ENCODE results near the gene SPOP.

DNA sequence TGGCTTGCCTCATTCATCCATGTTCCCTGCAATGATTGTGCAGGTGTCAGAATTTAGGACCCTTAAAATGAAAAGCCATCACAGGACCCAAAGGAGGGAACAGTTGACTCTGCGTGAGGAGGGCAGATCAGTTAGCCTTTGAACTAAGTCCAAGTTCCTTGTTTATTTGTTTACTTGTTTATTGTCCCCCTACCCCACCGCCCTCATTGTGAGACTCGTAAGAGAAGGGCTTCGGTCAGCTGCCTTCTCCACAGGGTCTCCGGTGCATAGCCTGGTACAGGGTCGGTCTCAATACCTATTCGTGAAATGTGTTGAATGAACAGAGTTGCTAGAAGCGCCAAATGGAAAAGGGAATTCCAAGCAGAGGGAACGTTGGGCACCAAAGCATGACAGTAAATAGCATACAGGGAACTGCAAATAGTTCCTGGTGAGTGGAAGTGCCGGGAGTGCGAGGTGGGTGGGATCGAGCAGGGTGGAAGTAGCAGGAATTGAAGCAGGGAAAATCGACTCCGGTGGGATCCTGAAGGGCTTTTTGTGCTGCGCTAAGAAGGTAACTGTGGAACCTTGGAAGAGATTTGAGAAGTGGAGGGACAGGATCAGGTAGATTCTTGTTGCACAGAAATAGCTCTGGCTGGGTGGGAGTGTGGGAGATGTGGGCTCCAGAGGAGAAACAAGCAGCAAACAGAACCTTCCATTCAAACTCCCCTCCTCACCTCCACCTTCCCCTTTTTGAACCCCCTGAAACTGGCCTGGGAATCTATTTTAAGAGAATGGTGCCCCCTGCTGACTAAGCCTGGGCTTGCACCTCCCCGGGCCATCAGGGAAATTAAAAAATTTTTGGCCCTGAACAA, 17.2 kb upstream of the SPOP start:
- TF ChIP-seq ZFP69B (tag by site-specific recombination; IDR thresholded peaks at IDR 0.05) (no peak), ZNF776 (tag by site-specific recombination; IDR thresholded peaks at IDR 0.05; ENCODE audit: borderline replicate concordance) (no peak), ZNF423 (tag by site-specific recombination; IDR thresholded peaks at IDR 0.05) (no peak), ZNF629 (tag by site-specific recombination; IDR thresholded peaks at IDR 0.05) (no peak), ZNF239 (tag by site-specific recombination; IDR thresholded peaks at IDR 0.05) (no peak)
- TF ChIP-seq, protein P1, sequence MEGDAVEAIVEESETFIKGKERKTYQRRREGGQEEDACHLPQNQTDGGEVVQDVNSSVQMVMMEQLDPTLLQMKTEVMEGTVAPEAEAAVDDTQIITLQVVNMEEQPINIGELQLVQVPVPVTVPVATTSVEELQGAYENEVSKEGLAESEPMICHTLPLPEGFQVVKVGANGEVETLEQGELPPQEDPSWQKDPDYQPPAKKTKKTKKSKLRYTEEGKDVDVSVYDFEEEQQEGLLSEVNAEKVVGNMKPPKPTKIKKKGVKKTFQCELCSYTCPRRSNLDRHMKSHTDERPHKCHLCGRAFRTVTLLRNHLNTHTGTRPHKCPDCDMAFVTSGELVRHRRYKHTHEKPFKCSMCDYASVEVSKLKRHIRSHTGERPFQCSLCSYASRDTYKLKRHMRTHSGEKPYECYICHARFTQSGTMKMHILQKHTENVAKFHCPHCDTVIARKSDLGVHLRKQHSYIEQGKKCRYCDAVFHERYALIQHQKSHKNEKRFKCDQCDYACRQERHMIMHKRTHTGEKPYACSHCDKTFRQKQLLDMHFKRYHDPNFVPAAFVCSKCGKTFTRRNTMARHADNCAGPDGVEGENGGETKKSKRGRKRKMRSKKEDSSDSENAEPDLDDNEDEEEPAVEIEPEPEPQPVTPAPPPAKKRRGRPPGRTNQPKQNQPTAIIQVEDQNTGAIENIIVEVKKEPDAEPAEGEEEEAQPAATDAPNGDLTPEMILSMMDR (tag by site-specific recombination; IDR thresholded peaks at IDR 0.05): peak; percentile 48
- TF ChIP-seq, protein P2, sequence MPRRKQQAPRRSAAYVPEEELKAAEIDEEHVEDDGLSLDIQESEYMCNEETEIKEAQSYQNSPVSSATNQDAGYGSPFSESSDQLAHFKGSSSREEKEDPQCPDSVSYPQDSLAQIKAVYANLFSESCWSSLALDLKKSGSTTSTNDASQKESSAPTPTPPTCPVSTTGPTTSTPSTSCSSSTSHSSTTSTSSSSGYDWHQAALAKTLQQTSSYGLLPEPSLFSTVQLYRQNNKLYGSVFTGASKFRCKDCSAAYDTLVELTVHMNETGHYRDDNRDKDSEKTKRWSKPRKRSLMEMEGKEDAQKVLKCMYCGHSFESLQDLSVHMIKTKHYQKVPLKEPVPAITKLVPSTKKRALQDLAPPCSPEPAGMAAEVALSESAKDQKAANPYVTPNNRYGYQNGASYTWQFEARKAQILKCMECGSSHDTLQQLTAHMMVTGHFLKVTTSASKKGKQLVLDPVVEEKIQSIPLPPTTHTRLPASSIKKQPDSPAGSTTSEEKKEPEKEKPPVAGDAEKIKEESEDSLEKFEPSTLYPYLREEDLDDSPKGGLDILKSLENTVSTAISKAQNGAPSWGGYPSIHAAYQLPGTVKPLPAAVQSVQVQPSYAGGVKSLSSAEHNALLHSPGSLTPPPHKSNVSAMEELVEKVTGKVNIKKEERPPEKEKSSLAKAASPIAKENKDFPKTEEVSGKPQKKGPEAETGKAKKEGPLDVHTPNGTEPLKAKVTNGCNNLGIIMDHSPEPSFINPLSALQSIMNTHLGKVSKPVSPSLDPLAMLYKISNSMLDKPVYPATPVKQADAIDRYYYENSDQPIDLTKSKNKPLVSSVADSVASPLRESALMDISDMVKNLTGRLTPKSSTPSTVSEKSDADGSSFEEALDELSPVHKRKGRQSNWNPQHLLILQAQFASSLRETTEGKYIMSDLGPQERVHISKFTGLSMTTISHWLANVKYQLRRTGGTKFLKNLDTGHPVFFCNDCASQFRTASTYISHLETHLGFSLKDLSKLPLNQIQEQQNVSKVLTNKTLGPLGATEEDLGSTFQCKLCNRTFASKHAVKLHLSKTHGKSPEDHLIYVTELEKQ (tag by site-specific recombination; IDR thresholded peaks at IDR 0.05; ENCODE audit: borderline replicate concordance): no peak
- TF ChIP-seq, protein P3, sequence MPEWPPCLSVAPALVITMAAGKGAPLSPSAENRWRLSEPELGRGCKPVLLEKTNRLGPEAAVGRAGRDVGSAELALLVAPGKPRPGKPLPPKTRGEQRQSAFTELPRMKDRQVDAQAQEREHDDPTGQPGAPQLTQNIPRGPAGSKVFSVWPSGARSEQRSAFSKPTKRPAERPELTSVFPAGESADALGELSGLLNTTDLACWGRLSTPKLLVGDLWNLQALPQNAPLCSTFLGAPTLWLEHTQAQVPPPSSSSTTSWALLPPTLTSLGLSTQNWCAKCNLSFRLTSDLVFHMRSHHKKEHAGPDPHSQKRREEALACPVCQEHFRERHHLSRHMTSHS (tag by site-specific recombination; IDR thresholded peaks at IDR 0.05): no peak
- TF ChIP-seq, protein P4, sequence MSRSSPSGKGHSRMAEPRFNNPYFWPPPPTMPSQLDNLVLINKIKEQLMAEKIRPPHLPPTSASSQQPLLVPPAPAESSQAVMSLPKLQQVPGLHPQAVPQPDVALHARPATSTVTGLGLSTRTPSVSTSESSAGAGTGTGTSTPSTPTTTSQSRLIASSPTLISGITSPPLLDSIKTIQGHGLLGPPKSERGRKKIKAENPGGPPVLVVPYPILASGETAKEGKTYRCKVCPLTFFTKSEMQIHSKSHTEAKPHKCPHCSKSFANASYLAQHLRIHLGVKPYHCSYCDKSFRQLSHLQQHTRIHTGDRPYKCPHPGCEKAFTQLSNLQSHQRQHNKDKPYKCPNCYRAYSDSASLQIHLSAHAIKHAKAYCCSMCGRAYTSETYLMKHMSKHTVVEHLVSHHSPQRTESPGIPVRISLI (tag by site-specific recombination; IDR thresholded peaks at IDR 0.05): no peak
- TF ChIP-seq, protein P5, sequence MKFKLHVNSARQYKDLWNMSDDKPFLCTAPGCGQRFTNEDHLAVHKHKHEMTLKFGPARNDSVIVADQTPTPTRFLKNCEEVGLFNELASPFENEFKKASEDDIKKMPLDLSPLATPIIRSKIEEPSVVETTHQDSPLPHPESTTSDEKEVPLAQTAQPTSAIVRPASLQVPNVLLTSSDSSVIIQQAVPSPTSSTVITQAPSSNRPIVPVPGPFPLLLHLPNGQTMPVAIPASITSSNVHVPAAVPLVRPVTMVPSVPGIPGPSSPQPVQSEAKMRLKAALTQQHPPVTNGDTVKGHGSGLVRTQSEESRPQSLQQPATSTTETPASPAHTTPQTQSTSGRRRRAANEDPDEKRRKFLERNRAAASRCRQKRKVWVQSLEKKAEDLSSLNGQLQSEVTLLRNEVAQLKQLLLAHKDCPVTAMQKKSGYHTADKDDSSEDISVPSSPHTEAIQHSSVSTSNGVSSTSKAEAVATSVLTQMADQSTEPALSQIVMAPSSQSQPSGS (tag by site-specific recombination; IDR thresholded peaks at IDR 0.05; ENCODE audit: low read depth): no peak
- TF ChIP-seq, protein P6, sequence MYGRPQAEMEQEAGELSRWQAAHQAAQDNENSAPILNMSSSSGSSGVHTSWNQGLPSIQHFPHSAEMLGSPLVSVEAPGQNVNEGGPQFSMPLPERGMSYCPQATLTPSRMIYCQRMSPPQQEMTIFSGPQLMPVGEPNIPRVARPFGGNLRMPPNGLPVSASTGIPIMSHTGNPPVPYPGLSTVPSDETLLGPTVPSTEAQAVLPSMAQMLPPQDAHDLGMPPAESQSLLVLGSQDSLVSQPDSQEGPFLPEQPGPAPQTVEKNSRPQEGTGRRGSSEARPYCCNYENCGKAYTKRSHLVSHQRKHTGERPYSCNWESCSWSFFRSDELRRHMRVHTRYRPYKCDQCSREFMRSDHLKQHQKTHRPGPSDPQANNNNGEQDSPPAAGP (tag by site-specific recombination; IDR thresholded peaks at IDR 0.05): no peak
